GM12878 (cell line): ENCODE results near the gene STRA6. TPM values are rescaled to one million over a fixed set of nuclear protein-coding genes. Genes with fewer than 3 reads are reported as not detected.

Experiments
- ATAC-seq: fragments of 200-7000 bp; cut with Tn5 transposase; 3 replicates; pipeline ENCODE4 v1.9.1; 2020; ENCODE audit warnings: mild to moderate bottlenecking, moderate library complexity
- BruUV-seq: library from RNA; stranded (reverse); fragments of 400-500 nt; replicated peaks from 2 replicates; lab custom pipeline; 2021; lab: Mats Ljungman, UMichigan
- CTCF ChIA-PET: fragments of 300-600 bp; sonication (Branson Sonifier 250); formaldehyde crosslinking; extraction: SDS; loops from one replicate; lab custom pipeline; 2021; ENCODE audit warnings: inconsistent platforms; lab: Yijun Ruan, JAX
- POLR2A ChIA-PET: fragments of 350-600 bp; formaldehyde crosslinking; extraction: SDS; loops from one replicate; lab custom pipeline; 2021; ENCODE audit warnings: inconsistent platforms; lab: Charles Lee
- RAD21 ChIA-PET: fragments of 300-600 bp; sonication (Branson Sonifier 250); formaldehyde crosslinking; loops from one replicate; lab custom pipeline; 2023; ENCODE audit warnings: antibody characterized with exemption; ENCODE audit not compliant: unreplicated experiment; lab: Charles Lee
- SMC1A ChIA-PET: fragments of 300-600 bp; sonication (Branson Sonifier 250); formaldehyde crosslinking; loops from one replicate; lab custom pipeline; 2023; ENCODE audit not compliant: unreplicated experiment, uncharacterized antibody; lab: Charles Lee
- DNase-seq: peaks from one replicate; pipeline ENCODE4 v3.0.0-alpha.2; 2011; ENCODE audit warnings: low read depth, low spot score
- FAIRE-seq: peaks from 3 replicates; lab custom pipeline; 2011; peaks lifted over from hg19 to GRCh38; lab: Jason Lieb, UNC
- H2AFZ ChIP-seq: 2 replicates; pipeline ENCODE4 v1.6.0; 2011; ENCODE audit warnings: low read depth, low read length, control low read depth; ENCODE audit not compliant: control insufficient read depth
- H3K27ac ChIP-seq: 2 replicates; pipeline ENCODE4 v1.5.1; 2011; ENCODE audit warnings: control low read depth; ENCODE audit not compliant: control insufficient read depth, insufficient read depth
- H3K27me3 ChIP-seq, 2 experiments: replicated peaks in 1 of 2; 2 replicates each; pipeline versions ENCODE4 v1.6.0 to v1.6.1; 2011; ENCODE audit warnings: low read length in 1 of 2; ENCODE audit not compliant: control insufficient read depth in 2 of 2, insufficient read depth in 2 of 2
- H3K36me3 ChIP-seq, 2 experiments: 2 replicates each; pipeline ENCODE4 v1.5.1; 2011; ENCODE audit warnings: low read length in 1 of 2; ENCODE audit not compliant: control insufficient read depth in 2 of 2, insufficient read depth in 2 of 2
- H3K4me1 ChIP-seq: 2 replicates; pipeline ENCODE4 v1.6.1; 2011; ENCODE audit warnings: mild to moderate bottlenecking, low read length, moderate library complexity, mixed read lengths; ENCODE audit not compliant: control insufficient read depth, insufficient read depth
- H3K4me2 ChIP-seq: 2 replicates; pipeline ENCODE4 v1.6.0; 2011; ENCODE audit warnings: control low read depth; ENCODE audit not compliant: control insufficient read depth, insufficient read depth
- H3K4me3 ChIP-seq: fragments of 200-600 bp; sonication (generic); 2 replicates; pipeline ENCODE4 v1.5.1; 2016
- H3K79me2 ChIP-seq: 2 replicates; pipeline ENCODE4 v1.6.0; 2011; ENCODE audit warnings: low read length; ENCODE audit not compliant: control insufficient read depth, insufficient read depth
- H3K9ac ChIP-seq: 2 replicates; pipeline ENCODE4 v1.8.0; 2011; ENCODE audit warnings: low read length, control low read depth, mixed read lengths; ENCODE audit not compliant: control insufficient read depth, insufficient read depth
- H3K9me3 ChIP-seq: replicated peaks from 3 replicates; pipeline ENCODE4 v1.5.1; 2011; ENCODE audit warnings: mild to moderate bottlenecking, low read length; ENCODE audit not compliant: control insufficient read depth, insufficient read depth
- H4K20me1 ChIP-seq: 2 replicates; pipeline ENCODE4 v1.6.0; 2011; ENCODE audit not compliant: control insufficient read depth, insufficient read depth
- BMI1 ChIP-seq: fragments of 450-650 bp; IDR thresholded peaks from 2 replicates; pipeline ENCODE4 v1.6.1; 2016; ENCODE audit warnings: mild to moderate bottlenecking, moderate library complexity, borderline replicate concordance
- CHD4 ChIP-seq: fragments of 200-600 bp; sonication (generic); IDR thresholded peaks from 2 replicates; pipeline ENCODE4 v1.6.1; 2016; ENCODE audit warnings: mild to moderate bottlenecking
- CREM ChIP-seq: IDR thresholded peaks from 2 replicates; pipeline ENCODE4 v1.6.1; 2014; ENCODE audit warnings: antibody characterized with exemption, low read depth
- HCFC1 ChIP-seq: fragments of 150-350 bp; IDR thresholded peaks from 2 replicates; pipeline ENCODE4 v1.6.1; 2014; ENCODE audit warnings: low read length
- HDAC2 ChIP-seq: fragments of 200-600 bp; sonication (generic); IDR thresholded peaks from 2 replicates; pipeline ENCODE4 v1.6.1; 2017
- MLLT1 ChIP-seq: fragments of 450-650 bp; IDR thresholded peaks from 2 replicates; pipeline ENCODE4 v1.6.1; 2016; ENCODE audit warnings: mild to moderate bottlenecking
- NFIC ChIP-seq: IDR thresholded peaks from 2 replicates; pipeline ENCODE4 v1.6.1; 2012; ENCODE audit warnings: low read depth, mild to moderate bottlenecking, inconsistent platforms, low read length, moderate library complexity
- NFYA ChIP-seq: IDR thresholded peaks from 2 replicates; pipeline ENCODE4 v1.6.1; 2011; ENCODE audit warnings: low read depth, mild to moderate bottlenecking, low read length, improper control_type of control experiment, borderline replicate concordance
- NR2C1 ChIP-seq: fragments of 450-650 bp; IDR thresholded peaks from 2 replicates; pipeline ENCODE4 v1.6.1; 2017; ENCODE audit warnings: antibody characterized with exemption, mild to moderate bottlenecking, moderate library complexity
- NR2F1 ChIP-seq: fragments of 450-650 bp; conservative IDR thresholded peaks from 2 replicates; pipeline ENCODE4 v1.6.1; 2017; ENCODE audit warnings: mild to moderate bottlenecking
- PAX5 ChIP-seq: IDR thresholded peaks from 2 replicates; pipeline ENCODE4 v1.6.1; 2011; ENCODE audit warnings: low read depth, low read length, borderline replicate concordance
- RB1 ChIP-seq: fragments of 450-650 bp; formaldehyde crosslinking; IDR thresholded peaks from 2 replicates; pipeline ENCODE4 v1.6.1; 2017; ENCODE audit warnings: mild to moderate bottlenecking, borderline replicate concordance
- SMAD1 ChIP-seq: fragments of 450-650 bp; IDR thresholded peaks from 2 replicates; pipeline ENCODE4 v1.6.1; 2018; ENCODE audit warnings: mild to moderate bottlenecking, low read depth; ENCODE audit not compliant: partially characterized antibody
- SREBF1 ChIP-seq: IDR thresholded peaks from 2 replicates; pipeline ENCODE4 v1.6.1; 2012; ENCODE audit warnings: mild to moderate bottlenecking, low read length
- ZNF217 ChIP-seq: fragments of 450-650 bp; IDR thresholded peaks from 2 replicates; pipeline ENCODE4 v1.6.1; 2017; ENCODE audit warnings: antibody characterized with exemption, mild to moderate bottlenecking
- WGBS: methylation state at CpG from one replicate; pipeline ENCODE4 v1.1.6; 2016; ENCODE audit warnings: low lambda C conversion rate; ENCODE audit not compliant: insufficient replicate concordance, insufficient coverage; ENCODE audit errors: missing lambda C conversion rate; 5-methylcytosine and 5-hydroxymethylcytosine counted together
- in situ Hi-C: fragments of 300-500 bp; cut with MboI; formaldehyde crosslinking; loops from 9 replicates; pipeline ENCODE4 v1.14.3; 2018; ENCODE audit warnings: mixed read lengths
- intact Hi-C: fragments of 100-400 bp; cut with micrococcal nuclease; formaldehyde crosslinking; loops from one replicate; pipeline ENCODE4 v1.14.2; 2022; ENCODE audit not compliant: unreplicated experiment
- polyA plus RNA-seq, 11 experiments: library from polyadenylated mRNA; depleted of rRNA in 4 of 11; unstranded in 6 of 11; stranded (reverse) in 5 of 11; fragments of >200 nt; fragmentation: Nextera tagmentation in 4 of 11; fragmentation: Illumina TruSeq in 1 of 11; extraction: Ambion mirVana in 4 of 11; extraction: Trizol in 1 of 11; gene quantifications; 1 replicate in 1 of 11; 2 replicates in 10 of 11; pipeline versions ENCODE4 v1.2.1 to v1.2.3, GENCODE V29; 2011 to 2016; ENCODE audit warnings: inconsistent platforms in 2 of 11, missing spikeins in 2 of 11, low read depth in 1 of 11
- total RNA-seq, 4 experiments: library from RNA; depleted of rRNA in 3 of 4; stranded (reverse); fragments of >200 nt in 3 of 4; fragmentation: Illumina TruSeq in 1 of 4; extraction: Trizol in 1 of 4; gene quantifications; 2 replicates each; pipeline versions ENCODE4 v1.2.1 to v1.2.3, GENCODE V29; 2013 to 2021
- TF ChIP-seq, protein P1 (sequence below): IDR thresholded peaks from 2 replicates; pipeline ENCODE4 v1.6.1; 2012; ENCODE audit warnings: low read depth, low read length, improper control_type of control experiment
- TF ChIP-seq, protein P2 (sequence below): IDR thresholded peaks from 2 replicates; pipeline ENCODE4 v1.6.1; 2012; ENCODE audit warnings: low read depth, low read length, improper control_type of control experiment
- TF ChIP-seq, protein P3 (sequence below): fragments of 450-650 bp; formaldehyde crosslinking; IDR thresholded peaks from 2 replicates; pipeline ENCODE4 v1.4.0; 2020; ENCODE audit warnings: mild to moderate bottlenecking, moderate library complexity

The STRA6 gene
- total and polyA plus RNA-seq, 10 of the 15 experiments (the other 5 are each of a cell fraction or from before 2014, with no cell fraction given): 0.31 to 10.8 (median 5.8) TPM

DNA sequence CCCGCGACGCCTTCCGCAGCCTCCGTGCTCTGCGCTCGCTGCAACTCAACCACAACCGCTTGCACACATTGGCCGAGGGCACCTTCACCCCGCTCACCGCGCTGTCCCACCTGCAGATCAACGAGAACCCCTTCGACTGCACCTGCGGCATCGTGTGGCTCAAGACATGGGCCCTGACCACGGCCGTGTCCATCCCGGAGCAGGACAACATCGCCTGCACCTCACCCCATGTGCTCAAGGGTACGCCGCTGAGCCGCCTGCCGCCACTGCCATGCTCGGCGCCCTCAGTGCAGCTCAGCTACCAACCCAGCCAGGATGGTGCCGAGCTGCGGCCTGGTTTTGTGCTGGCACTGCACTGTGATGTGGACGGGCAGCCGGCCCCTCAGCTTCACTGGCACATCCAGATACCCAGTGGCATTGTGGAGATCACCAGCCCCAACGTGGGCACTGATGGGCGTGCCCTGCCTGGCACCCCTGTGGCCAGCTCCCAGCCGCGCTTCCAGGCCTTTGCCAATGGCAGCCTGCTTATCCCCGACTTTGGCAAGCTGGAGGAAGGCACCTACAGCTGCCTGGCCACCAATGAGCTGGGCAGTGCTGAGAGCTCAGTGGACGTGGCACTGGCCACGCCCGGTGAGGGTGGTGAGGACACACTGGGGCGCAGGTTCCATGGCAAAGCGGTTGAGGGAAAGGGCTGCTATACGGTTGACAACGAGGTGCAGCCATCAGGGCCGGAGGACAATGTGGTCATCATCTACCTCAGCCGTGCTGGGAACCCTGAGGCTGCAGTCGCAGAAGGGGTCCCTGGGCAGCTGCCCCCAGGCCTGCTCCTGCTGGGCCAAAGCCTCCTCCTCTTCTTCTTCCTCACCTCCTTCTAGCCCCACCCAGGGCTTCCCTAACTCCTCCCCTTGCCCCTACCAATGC, 27.1 kb downstream of the STRA6 start:
- no peak overlapping the region for H3K4me3 ChIP-seq
- no peak for DNase-seq
- H3K79me2 ChIP-seq: no peaks in the 10 kb centered on the region
- H3K4me2 ChIP-seq: no peak overlapping the region
- in situ Hi-C loops: no loop called here
- WGBS: 71% methylated on average over 45 of the region's 45 CpGs
- no peak overlapping the region for H3K27ac ChIP-seq
- no TSS peak for BruUV-seq
- no peaks in the 10 kb centered on the region for H3K9me3 ChIP-seq
- no peaks in the 10 kb centered on the region for H4K20me1 ChIP-seq
- H3K9ac ChIP-seq: no peak overlapping the region
- TF ChIP-seq, protein P1, sequence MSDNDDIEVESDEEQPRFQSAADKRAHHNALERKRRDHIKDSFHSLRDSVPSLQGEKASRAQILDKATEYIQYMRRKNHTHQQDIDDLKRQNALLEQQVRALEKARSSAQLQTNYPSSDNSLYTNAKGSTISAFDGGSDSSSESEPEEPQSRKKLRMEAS: no peak
- TF ChIP-seq MLLT1 (no peak), PAX5 (no peak), CREM (no peak), NFYA (no peak), BMI1 (no peak), HCFC1 (no peak), SREBF1 (no peak), RB1 (no peak), NR2C1 (no peak), NFIC (no peak), SMAD1 (no peak), CHD4 (no peak), NR2F1 (no peak), ZNF217 (no peak), HDAC2 (no peak)
- TF ChIP-seq, protein P2, sequence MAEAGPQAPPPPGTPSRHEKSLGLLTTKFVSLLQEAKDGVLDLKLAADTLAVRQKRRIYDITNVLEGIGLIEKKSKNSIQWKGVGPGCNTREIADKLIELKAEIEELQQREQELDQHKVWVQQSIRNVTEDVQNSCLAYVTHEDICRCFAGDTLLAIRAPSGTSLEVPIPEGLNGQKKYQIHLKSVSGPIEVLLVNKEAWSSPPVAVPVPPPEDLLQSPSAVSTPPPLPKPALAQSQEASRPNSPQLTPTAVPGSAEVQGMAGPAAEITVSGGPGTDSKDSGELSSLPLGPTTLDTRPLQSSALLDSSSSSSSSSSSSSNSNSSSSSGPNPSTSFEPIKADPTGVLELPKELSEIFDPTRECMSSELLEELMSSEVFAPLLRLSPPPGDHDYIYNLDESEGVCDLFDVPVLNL: no peak
- TF ChIP-seq, protein P3, sequence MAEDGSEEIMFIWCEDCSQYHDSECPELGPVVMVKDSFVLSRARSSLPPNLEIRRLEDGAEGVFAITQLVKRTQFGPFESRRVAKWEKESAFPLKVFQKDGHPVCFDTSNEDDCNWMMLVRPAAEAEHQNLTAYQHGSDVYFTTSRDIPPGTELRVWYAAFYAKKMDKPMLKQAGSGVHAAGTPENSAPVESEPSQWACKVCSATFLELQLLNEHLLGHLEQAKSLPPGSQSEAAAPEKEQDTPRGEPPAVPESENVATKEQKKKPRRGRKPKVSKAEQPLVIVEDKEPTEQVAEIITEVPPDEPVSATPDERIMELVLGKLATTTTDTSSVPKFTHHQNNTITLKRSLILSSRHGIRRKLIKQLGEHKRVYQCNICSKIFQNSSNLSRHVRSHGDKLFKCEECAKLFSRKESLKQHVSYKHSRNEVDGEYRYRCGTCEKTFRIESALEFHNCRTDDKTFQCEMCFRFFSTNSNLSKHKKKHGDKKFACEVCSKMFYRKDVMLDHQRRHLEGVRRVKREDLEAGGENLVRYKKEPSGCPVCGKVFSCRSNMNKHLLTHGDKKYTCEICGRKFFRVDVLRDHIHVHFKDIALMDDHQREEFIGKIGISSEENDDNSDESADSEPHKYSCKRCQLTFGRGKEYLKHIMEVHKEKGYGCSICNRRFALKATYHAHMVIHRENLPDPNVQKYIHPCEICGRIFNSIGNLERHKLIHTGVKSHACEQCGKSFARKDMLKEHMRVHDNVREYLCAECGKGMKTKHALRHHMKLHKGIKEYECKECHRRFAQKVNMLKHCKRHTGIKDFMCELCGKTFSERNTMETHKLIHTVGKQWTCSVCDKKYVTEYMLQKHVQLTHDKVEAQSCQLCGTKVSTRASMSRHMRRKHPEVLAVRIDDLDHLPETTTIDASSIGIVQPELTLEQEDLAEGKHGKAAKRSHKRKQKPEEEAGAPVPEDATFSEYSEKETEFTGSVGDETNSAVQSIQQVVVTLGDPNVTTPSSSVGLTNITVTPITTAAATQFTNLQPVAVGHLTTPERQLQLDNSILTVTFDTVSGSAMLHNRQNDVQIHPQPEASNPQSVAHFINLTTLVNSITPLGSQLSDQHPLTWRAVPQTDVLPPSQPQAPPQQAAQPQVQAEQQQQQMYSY (CRISPR knock-in tag): no peak
- TF ChIP-seq, all 136 proteins: peak for 0
- Histone ChIP-seq H3K36me3 (no peaks in the 10 kb centered on the region), H2AFZ (no peak overlapping the region), H3K27me3 (no peaks in the 10 kb centered on the region), H3K4me1 (peaks cover 19% of the 10 kb centered on the region)
- RAD21 ChIA-PET: no interaction called here
- SMC1A ChIA-PET: no interaction called here
- ATAC-seq (no peak), FAIRE-seq (no peak)
- intact Hi-C loops: no loop called here
- CTCF ChIA-PET: no interaction called here
- POLR2A ChIA-PET: no interaction called here
